ENCODE measurements around the gene RPGRIP1L. TPM values are rescaled to one million over a fixed set of nuclear protein-coding genes. Genes with fewer than 3 reads are reported as not detected.

Gene RPGRIP1L
- total RNA-seq, 1 donor from 2014 or later: 12.0 TPM

DNA sequence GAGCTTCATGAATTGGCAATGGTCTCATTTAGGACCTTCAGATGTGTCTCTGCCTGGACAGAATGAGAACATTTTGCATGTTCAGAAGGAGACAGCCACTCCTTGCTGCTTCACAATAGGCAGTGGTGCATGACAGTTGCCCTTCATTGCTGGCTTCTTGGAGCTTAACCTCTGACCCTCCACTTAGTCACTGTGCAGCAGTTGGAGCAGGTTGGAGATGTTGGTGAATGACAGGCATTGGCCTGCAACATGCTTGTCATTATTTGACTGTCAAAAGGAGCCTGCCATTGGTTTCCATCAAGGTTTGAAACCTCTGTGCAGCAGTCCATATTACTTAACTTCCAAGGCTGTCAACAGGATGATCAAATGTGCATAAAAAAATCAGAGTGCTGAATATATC is 23.0 kb upstream of the RPGRIP1L start:
- Mint-ChIP-seq H3K9me3 (ENCODE audit: unreplicated experiment) (no peaks in the 10 kb centered on the region), H3K27me3 (ENCODE audit: unreplicated experiment) (no peaks in the 10 kb centered on the region), H3K27ac (ENCODE audit: unreplicated experiment) (no peak overlapping the region), H3K4me1 (ENCODE audit: unreplicated experiment) (peaks cover 18% of the 10 kb centered on the region), H3K4me3 (ENCODE audit: unreplicated experiment) (no peak overlapping the region), H3K36me3 (ENCODE audit: unreplicated experiment) (peaks cover 4% of the 10 kb centered on the region)
- TF ChIP-seq, protein P1, sequence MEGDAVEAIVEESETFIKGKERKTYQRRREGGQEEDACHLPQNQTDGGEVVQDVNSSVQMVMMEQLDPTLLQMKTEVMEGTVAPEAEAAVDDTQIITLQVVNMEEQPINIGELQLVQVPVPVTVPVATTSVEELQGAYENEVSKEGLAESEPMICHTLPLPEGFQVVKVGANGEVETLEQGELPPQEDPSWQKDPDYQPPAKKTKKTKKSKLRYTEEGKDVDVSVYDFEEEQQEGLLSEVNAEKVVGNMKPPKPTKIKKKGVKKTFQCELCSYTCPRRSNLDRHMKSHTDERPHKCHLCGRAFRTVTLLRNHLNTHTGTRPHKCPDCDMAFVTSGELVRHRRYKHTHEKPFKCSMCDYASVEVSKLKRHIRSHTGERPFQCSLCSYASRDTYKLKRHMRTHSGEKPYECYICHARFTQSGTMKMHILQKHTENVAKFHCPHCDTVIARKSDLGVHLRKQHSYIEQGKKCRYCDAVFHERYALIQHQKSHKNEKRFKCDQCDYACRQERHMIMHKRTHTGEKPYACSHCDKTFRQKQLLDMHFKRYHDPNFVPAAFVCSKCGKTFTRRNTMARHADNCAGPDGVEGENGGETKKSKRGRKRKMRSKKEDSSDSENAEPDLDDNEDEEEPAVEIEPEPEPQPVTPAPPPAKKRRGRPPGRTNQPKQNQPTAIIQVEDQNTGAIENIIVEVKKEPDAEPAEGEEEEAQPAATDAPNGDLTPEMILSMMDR (IDR thresholded peaks at IDR 0.05): no peak
- DNase-seq (ENCODE audit: extremely low spot score, unreplicated experiment): no peak

DNA sequence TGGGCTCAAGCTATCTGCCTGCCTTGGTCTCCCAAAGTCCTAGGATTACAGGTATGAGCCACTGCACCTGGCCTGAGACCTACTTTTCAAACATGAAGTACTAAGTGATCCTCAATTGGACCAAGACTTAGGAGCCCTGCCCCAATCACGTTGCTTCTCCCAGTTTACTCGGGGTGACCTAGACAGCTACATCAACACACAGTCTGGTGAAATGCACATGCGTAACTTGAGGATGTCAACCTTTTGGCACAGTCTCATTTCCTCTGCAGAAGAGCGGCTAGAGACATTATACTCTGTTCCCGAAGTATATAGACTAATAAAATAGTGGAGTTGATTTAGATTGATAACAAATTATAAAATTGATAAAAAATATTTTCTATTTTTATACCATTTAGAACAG is 17.4 kb upstream of the RPGRIP1L start:
- no peak for DNase-seq (ENCODE audit: extremely low spot score, unreplicated experiment)
- no peaks in the 10 kb centered on the region for H3K27me3 Mint-ChIP-seq (ENCODE audit: unreplicated experiment)
- H3K27ac Mint-ChIP-seq (ENCODE audit: unreplicated experiment): no peak overlapping the region
- TF ChIP-seq, protein P1 (IDR thresholded peaks at IDR 0.05): no peak
- H3K4me1 Mint-ChIP-seq (ENCODE audit: unreplicated experiment): peaks cover 6% of the 10 kb centered on the region
- H3K4me3 Mint-ChIP-seq (ENCODE audit: unreplicated experiment): no peak overlapping the region
- peaks cover 2% of the 10 kb centered on the region for H3K36me3 Mint-ChIP-seq (ENCODE audit: unreplicated experiment)
- H3K9me3 Mint-ChIP-seq (ENCODE audit: unreplicated experiment): no peaks in the 10 kb centered on the region

DNA sequence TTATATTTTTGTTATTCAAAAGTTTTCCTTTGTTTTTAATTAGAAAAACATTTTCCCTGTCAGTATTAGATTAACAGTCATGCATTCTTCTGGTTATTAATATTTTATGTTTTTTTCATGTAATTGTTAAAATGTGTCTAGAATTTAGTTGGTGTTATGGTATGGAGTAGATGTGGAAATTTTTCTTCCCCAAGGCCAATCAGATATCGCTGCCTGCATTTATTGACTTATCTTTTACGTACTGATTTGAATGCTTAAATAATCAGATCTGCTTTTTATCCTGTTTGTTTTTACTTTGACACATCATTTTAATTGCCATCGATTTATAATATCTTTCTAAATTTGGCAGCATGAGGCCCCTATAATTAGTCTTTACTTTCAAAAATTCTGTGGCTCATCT is 13.9 kb upstream of the RPGRIP1L start:
- no peak overlapping the region for H3K4me3 Mint-ChIP-seq (ENCODE audit: unreplicated experiment)
- H3K4me1 Mint-ChIP-seq (ENCODE audit: unreplicated experiment): peaks cover 6% of the 10 kb centered on the region
- H3K27me3 Mint-ChIP-seq (ENCODE audit: unreplicated experiment): no peaks in the 10 kb centered on the region
- H3K27ac Mint-ChIP-seq (ENCODE audit: unreplicated experiment): no peak overlapping the region
- TF ChIP-seq, protein P1 (IDR thresholded peaks at IDR 0.05): no peak
- peaks cover 2% of the 10 kb centered on the region for H3K36me3 Mint-ChIP-seq (ENCODE audit: unreplicated experiment)
- DNase-seq (ENCODE audit: extremely low spot score, unreplicated experiment): no peak
- H3K9me3 Mint-ChIP-seq (ENCODE audit: unreplicated experiment): no peaks in the 10 kb centered on the region

DNA sequence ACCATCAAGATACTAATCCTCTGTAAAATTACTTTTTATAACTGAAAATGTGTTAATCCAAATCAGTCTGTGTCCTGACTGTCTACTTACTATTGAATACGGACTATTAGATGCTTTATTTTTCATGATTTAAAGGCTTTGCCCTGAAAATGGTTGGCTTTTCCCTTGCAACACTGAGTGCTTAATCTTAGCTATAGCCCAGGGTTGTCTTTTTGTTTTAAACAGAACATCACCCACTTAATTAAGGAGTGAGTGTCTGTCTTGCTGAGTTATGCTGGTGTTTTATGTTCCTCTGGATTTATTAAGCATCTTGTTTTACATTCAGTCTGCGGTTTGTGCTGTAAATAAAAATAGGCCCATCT is 11.3 kb upstream of the RPGRIP1L start:
- TF ChIP-seq, protein P1 (IDR thresholded peaks at IDR 0.05): no peak
- DNase-seq (ENCODE audit: extremely low spot score, unreplicated experiment): no peak
- Mint-ChIP-seq H3K4me1 (ENCODE audit: unreplicated experiment) (peaks cover 6% of the 10 kb centered on the region), H3K27ac (ENCODE audit: unreplicated experiment) (no peak overlapping the region), H3K36me3 (ENCODE audit: unreplicated experiment) (no peaks in the 10 kb centered on the region), H3K27me3 (ENCODE audit: unreplicated experiment) (no peaks in the 10 kb centered on the region), H3K9me3 (ENCODE audit: unreplicated experiment) (no peaks in the 10 kb centered on the region), H3K4me3 (ENCODE audit: unreplicated experiment) (no peak overlapping the region)

DNA sequence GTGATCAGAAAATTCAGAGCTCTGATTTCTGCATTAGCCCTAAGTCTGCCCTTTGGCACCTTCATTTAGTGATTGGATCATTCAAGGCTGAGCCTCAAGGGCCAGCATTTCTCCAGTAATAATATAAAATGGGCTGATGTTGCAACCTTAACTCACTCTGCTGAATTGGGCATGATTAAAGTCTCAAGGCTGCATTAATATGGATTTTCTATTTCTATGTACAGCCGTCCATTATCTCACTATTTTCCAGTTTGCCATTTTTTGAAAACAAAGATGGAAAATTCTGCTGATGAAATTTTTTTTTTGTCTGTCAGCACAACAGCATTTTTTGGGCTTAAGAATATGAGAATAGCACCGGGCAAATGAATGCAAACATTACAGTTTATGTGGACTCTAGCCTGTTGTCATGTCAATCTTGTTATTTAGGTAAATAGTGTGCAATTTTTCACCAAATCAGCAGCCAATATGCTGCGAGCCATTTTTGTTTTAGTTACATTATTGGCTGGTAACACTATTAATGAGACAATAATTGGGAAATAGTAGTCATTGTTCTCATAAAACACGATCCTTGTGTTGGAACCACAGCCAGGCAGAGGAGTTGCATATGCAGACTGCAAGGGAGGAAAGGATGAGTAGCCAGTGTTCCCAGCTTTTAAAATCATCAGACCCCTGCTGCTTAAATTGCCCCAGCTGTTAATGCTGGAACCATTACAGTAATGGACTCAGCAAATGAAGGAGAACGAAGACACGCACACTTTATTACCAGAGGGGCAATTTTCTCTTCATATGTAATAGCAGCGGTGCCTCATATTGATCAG is 10.8 kb upstream of the RPGRIP1L start:
- Mint-ChIP-seq H3K9me3 (ENCODE audit: unreplicated experiment) (no peaks in the 10 kb centered on the region), H3K4me1 (ENCODE audit: unreplicated experiment) (peaks cover 6% of the 10 kb centered on the region), H3K4me3 (ENCODE audit: unreplicated experiment) (no peak overlapping the region), H3K27ac (ENCODE audit: unreplicated experiment) (no peak overlapping the region), H3K36me3 (ENCODE audit: unreplicated experiment) (no peaks in the 10 kb centered on the region), H3K27me3 (ENCODE audit: unreplicated experiment) (no peaks in the 10 kb centered on the region)
- no peak for DNase-seq (ENCODE audit: extremely low spot score, unreplicated experiment)
- TF ChIP-seq, protein P1 (IDR thresholded peaks at IDR 0.05): no peak
